NCI-H1694 treated with DMSO at 0.1 percent for 48 hours (cell line): ENCODE results near the gene ARHGAP28.
A peak's percentile ranks its signal among the peaks of the same experiment; 100 is the strongest.

Experiments
- DNase-seq: peaks from one replicate; lab custom pipeline; 2025; lab: John Stamatoyannopoulos, UW

Gene ARHGAP28

GRCh38 chr18:6729247-6730091 lies at the start of gene ARHGAP28:
TSS of gene ARHGAP28 (plus strand) at chr18:6729716. CDS start at chr18:6729822, 106 bp downstream.
- peak; percentile 26 for DNase-seq

GRCh38 chr18:6681331-6681875 lies 48.1 kb upstream of the ARHGAP28 start:
- no peak for DNase-seq

- DNase-seq, result no peak
Measured at GRCh38 chr18:6682437-6683111, 46.9 kb upstream of the ARHGAP28 start.

GRCh38 chr18:6683112-6683876 lies 46.2 kb upstream of the ARHGAP28 start:
- no peak for DNase-seq

GRCh38 chr18:6687676-6688075 lies 41.8 kb upstream of the ARHGAP28 start:
- no peak for DNase-seq

- DNase-seq, result no peak
Measured at GRCh38 chr18:6708890-6709289, 20.6 kb upstream of the ARHGAP28 start.

GRCh38 chr18:6711467-6711866 lies 18.0 kb upstream of the ARHGAP28 start:
- DNase-seq, result no peak

- DNase-seq, result no peak
Measured at GRCh38 chr18:6712401-6712800, 17.1 kb upstream of the ARHGAP28 start.

GRCh38 chr18:6714010-6714409 lies 15.5 kb upstream of the ARHGAP28 start:
- no peak for DNase-seq

GRCh38 chr18:6718267-6718666 lies 11.2 kb upstream of the ARHGAP28 start:
- no peak for DNase-seq

GRCh38 chr18:6719098-6719846 lies 10.2 kb upstream of the ARHGAP28 start:
- DNase-seq, result no peak

GRCh38 chr18:6719910-6720683 lies 9.4 kb upstream of the ARHGAP28 start:
- no peak for DNase-seq

GRCh38 chr18:6721755-6722154 lies 7.8 kb upstream of the ARHGAP28 start:
- DNase-seq, result no peak

GRCh38 chr18:6722690-6723089 lies 6.8 kb upstream of the ARHGAP28 start:
- no peak for DNase-seq

GRCh38 chr18:6724331-6724730 lies 5.2 kb upstream of the ARHGAP28 start:
- DNase-seq, result no peak

- DNase-seq, result no peak
Measured at GRCh38 chr18:6728331-6728730, 1.2 kb upstream of the ARHGAP28 start.

- DNase-seq, result no peak
Measured at GRCh38 chr18:6728809-6729246, 688 bp upstream of the ARHGAP28 start.

- no peak for DNase-seq
Measured at GRCh38 chr18:6730416-6731221, 1.1 kb downstream of the ARHGAP28 start.

- DNase-seq, result no peak
Measured at GRCh38 chr18:6731222-6731596, 1.7 kb downstream of the ARHGAP28 start.

GRCh38 chr18:6732952-6733351 lies 3.4 kb downstream of the ARHGAP28 start:
- no peak for DNase-seq
